T-cell (primary cell): Measurements from ENCODE around the gene DTNBP1. TPM values are rescaled to one million over a fixed set of nuclear protein-coding genes. Genes with fewer than 3 reads are reported as not detected.

Source experiments
- ATAC-seq, 4 experiments: fragments of 200-7000 bp in 3 of 4; fragments of 150-1000 bp in 1 of 4; cut with Tn5 transposase; replicated peaks in 1 of 4; 1 replicate in 3 of 4; 2 replicates in 1 of 4; pipeline ENCODE4 v1.10.0; 2021; ENCODE audit warnings: moderate library complexity in 3 of 4, mild to moderate bottlenecking in 2 of 4, moderate number of reproducible peaks in 1 of 4
- CTCF ChIA-PET, 2 donors: fragments of 300-600 bp; sonication (Branson Sonifier 250); formaldehyde crosslinking; loops; one replicate each; lab custom pipeline; 2022; ENCODE audit warnings: antibody characterized with exemption in 2 of 2; lab: Charles Lee
- POLR2A ChIA-PET, 2 donors: fragments of 300-600 bp; sonication (Branson Sonifier 250); formaldehyde crosslinking; loops; one replicate each; lab custom pipeline; 2022; ENCODE audit warnings: antibody characterized with exemption in 2 of 2; lab: Charles Lee
- DNase-seq, 35 experiments: peaks; one replicate each; pipeline versions ENCODE4 v3.0.0 to v3.0.0-alpha.2; 2013 to 2023
- H3K27ac ChIP-seq: one replicate; pipeline ENCODE4 v1.5.1; 2013; ENCODE audit warnings: low read length
- H3K27me3 ChIP-seq, 2 experiments: replicated peaks in 1 of 2; 1 replicate in 1 of 2; 2 replicates in 1 of 2; pipeline versions ENCODE4 v1.6.1 to v1.7.0; 2013; ENCODE audit warnings: low read length in 1 of 2, mixed read lengths in 1 of 2; ENCODE audit not compliant: control insufficient read depth in 2 of 2, insufficient read depth in 2 of 2; ENCODE audit errors: extremely low read depth in 1 of 2
- H3K36me3 ChIP-seq, 2 donors: 1 replicate in 1 of 2; 2 replicates in 1 of 2; pipeline versions ENCODE4 v1.6.1 to v1.7.0; 2013; ENCODE audit warnings: low read length in 1 of 2; ENCODE audit not compliant: control insufficient read depth in 2 of 2, insufficient read depth in 1 of 2; ENCODE audit errors: extremely low read depth in 1 of 2
- H3K4me1 ChIP-seq, 2 experiments: 1 replicate in 1 of 2; 2 replicates in 1 of 2; pipeline versions ENCODE4 v1.6.1 to v1.7.0; 2013; ENCODE audit warnings: low read length in 2 of 2, mixed read lengths in 1 of 2; ENCODE audit not compliant: insufficient read depth in 2 of 2, control insufficient read depth in 1 of 2; ENCODE audit errors: extremely low read depth in 1 of 2
- H3K4me3 ChIP-seq, 2 donors: 1 replicate in 1 of 2; 2 replicates in 1 of 2; pipeline versions ENCODE4 v1.5.1 to v1.7.0; 2013; ENCODE audit warnings: mild to moderate bottlenecking in 2 of 2, low read length in 1 of 2, moderate library complexity in 1 of 2; ENCODE audit not compliant: control insufficient read depth in 1 of 2; ENCODE audit errors: extremely low read depth in 1 of 2
- H3K9me3 ChIP-seq: 2 replicates; pipeline ENCODE4 v1.7.0; 2013
- H3K27ac Mint-ChIP-seq, 2 donors: one replicate each; pipeline ENCODE4 v1.8.0; 2020 to 2021; ENCODE audit warnings: mild to moderate bottlenecking in 2 of 2, mixed read lengths in 2 of 2
- H3K27me3 Mint-ChIP-seq, 2 donors: one replicate each; pipeline ENCODE4 v1.8.0; 2021 to 2022; ENCODE audit warnings: mixed read lengths in 2 of 2
- H3K36me3 Mint-ChIP-seq: one replicate; pipeline ENCODE4 v1.8.0; 2021; ENCODE audit warnings: mixed read lengths
- H3K4me1 Mint-ChIP-seq, 3 donors: one replicate each; pipeline ENCODE4 v1.8.0; 2020 to 2022; ENCODE audit warnings: mixed read lengths in 3 of 3, mild to moderate bottlenecking in 1 of 3
- H3K4me3 Mint-ChIP-seq, 3 donors: one replicate each; pipeline ENCODE4 v1.8.0; 2020 to 2022; ENCODE audit warnings: mild to moderate bottlenecking in 3 of 3, mixed read lengths in 3 of 3, moderate library complexity in 3 of 3
- H3K9me3 Mint-ChIP-seq, 3 donors: one replicate each; pipeline ENCODE4 v1.8.0; 2020 to 2022; ENCODE audit warnings: mixed read lengths in 3 of 3
- WGBS: methylation state at CpG from one replicate; pipeline ENCODE4 v1.1.5; 2013; ENCODE audit warnings: missing lambda C conversion rate; ENCODE audit not compliant: insufficient coverage; 5-methylcytosine and 5-hydroxymethylcytosine counted together
- total RNA-seq, 35 experiments: library from RNA in 6 of 35; stranded (reverse) in 6 of 35; fragments of 120-200 nt in 1 of 35; gene quantifications; one replicate each; pipeline versions ENCODE4 v1.2.1 to v1.2.4 and lab custom pipeline; 2013 to 2026

The DTNBP1 gene
- total RNA-seq, 5 donors from 2014 or later (not counting 1 experiment from before 2014, with no cell fraction given) = 18.7 to 25.4 (median 19.9) TPM

GRCh38 chr6:15526212-15526701, 136.6 kb downstream of the DTNBP1 start:
- ATAC-seq (no peak), DNase-seq (no peak)
- Histone ChIP-seq H3K4me1 (no peaks in the 10 kb centered on the region), H3K36me3 (peaks cover 17 to 54% of the 10 kb centered on the region in 2 donors), H3K27ac (no peak overlapping the region), H3K9me3 (no peaks in the 10 kb centered on the region), H3K4me3 (no peak overlapping the region), H3K27me3 (no peaks in the 10 kb centered on the region)
- Mint-ChIP-seq H3K27ac (no peak overlapping the region), H3K36me3 (peaks cover 90% of the 10 kb centered on the region), H3K4me3 (no peak overlapping the region), H3K4me1 (peaks cover 20 to 28% (median 27%) of the 10 kb centered on the region in 3 donors), H3K9me3 (peaks cover 3 to 13% (median 8%) of the 10 kb centered on the region in 3 donors), H3K27me3 (no peaks in the 10 kb centered on the region)
- POLR2A ChIA-PET = no interaction called here
- CTCF ChIA-PET = no interaction called here
- 85% methylated on average over 11 of the region's 13 CpGs for WGBS

- peaks cover 89% of the 10 kb centered on the region for H3K36me3 Mint-ChIP-seq
- Histone ChIP-seq H3K4me1 (no peaks in the 10 kb centered on the region), H3K36me3 (peaks cover 17 to 56% of the 10 kb centered on the region in 2 donors), H3K27me3 (no peaks in the 10 kb centered on the region), H3K27ac (no peak overlapping the region), H3K4me3 (no peak overlapping the region), H3K9me3 (no peaks in the 10 kb centered on the region)
- H3K27me3 Mint-ChIP-seq = no peaks in the 10 kb centered on the region
- H3K4me1 Mint-ChIP-seq = peaks cover 10 to 21% (median 17%) of the 10 kb centered on the region in 3 donors
- CTCF ChIA-PET = no interaction called here
- peak overlapping the region in 1 of 2 donors; percentile 8 for H3K27ac Mint-ChIP-seq
- peaks cover 3 to 13% (median 8%) of the 10 kb centered on the region in 3 donors for H3K9me3 Mint-ChIP-seq
- ATAC-seq (no peak), DNase-seq (no peak)
- POLR2A ChIA-PET = no interaction called here
- WGBS = 93% methylated on average over 14 of the region's 14 CpGs
- no peak overlapping the region for H3K4me3 Mint-ChIP-seq
These were observed 137.9 kb downstream of the DTNBP1 start for GRCh38 chr6:15524861-15525401.

GRCh38 chr6:15523679-15524630, 138.9 kb downstream of the DTNBP1 start:
- H3K27ac Mint-ChIP-seq = peak overlapping the region in 1 of 2 donors; percentile 17
- H3K27me3 ChIP-seq = no peaks in the 10 kb centered on the region

GRCh38 chr6:15522856-15523529, 139.8 kb downstream of the DTNBP1 start:
- Mint-ChIP-seq H3K9me3 (peaks cover 2 to 13% (median 8%) of the 10 kb centered on the region in 3 donors), H3K36me3 (peaks cover 88% of the 10 kb centered on the region), H3K27me3 (no peaks in the 10 kb centered on the region), H3K4me1 (peaks cover 10 to 21% (median 17%) of the 10 kb centered on the region in 3 donors), H3K27ac (peak overlapping the region in 1 of 2 donors; percentile 52), H3K4me3 (no peak overlapping the region)
- H3K36me3 ChIP-seq = peaks cover 30 to 61% of the 10 kb centered on the region in 2 donors
- 96% methylated on average over 11 of the region's 16 CpGs for WGBS
- ATAC-seq (no peak), DNase-seq (peak in 1 of 35 experiments; percentile 7)
- H3K27me3 ChIP-seq = no peaks in the 10 kb centered on the region
- H3K9me3 ChIP-seq = no peaks in the 10 kb centered on the region
- ChIA-PET CTCF (no interaction called here), POLR2A (no interaction called here)
- H3K27ac ChIP-seq = no peak overlapping the region
- H3K4me3 ChIP-seq = no peak overlapping the region
- H3K4me1 ChIP-seq = no peaks in the 10 kb centered on the region

More at GRCh38 chr6:15523679-15524630, 138.9 kb downstream of the DTNBP1 start:
- H3K9me3 ChIP-seq = no peaks in the 10 kb centered on the region
- H3K4me3 Mint-ChIP-seq = peak overlapping the region in 1 of 3 donors; percentile 20
- no peak for ATAC-seq
- DNase-seq = peak in 1 of 35 experiments; percentile 12
- H3K27ac ChIP-seq = no peak overlapping the region
- H3K36me3 Mint-ChIP-seq = peaks cover 93% of the 10 kb centered on the region
- peaks cover 10 to 21% (median 17%) of the 10 kb centered on the region in 3 donors for H3K4me1 Mint-ChIP-seq
- H3K4me1 ChIP-seq = no peaks in the 10 kb centered on the region
- 97% methylated on average over 9 of the region's 23 CpGs for WGBS
- peaks cover 3 to 13% (median 8%) of the 10 kb centered on the region in 3 donors for H3K9me3 Mint-ChIP-seq
- no peak overlapping the region for H3K4me3 ChIP-seq
- CTCF ChIA-PET = no interaction called here
- H3K36me3 ChIP-seq = peaks cover 25 to 60% of the 10 kb centered on the region in 2 donors
- POLR2A ChIA-PET = no interaction called here
- no peaks in the 10 kb centered on the region for H3K27me3 Mint-ChIP-seq

- ChIA-PET POLR2A (interaction anchor here in 1 of 2 donors (0.6 kb wide), 1 partner anchor 79 kb away, joined by 4 read pairs; no protein-coding TSS in a partner anchor), CTCF (no interaction called here)
- no peak overlapping the region for H3K4me3 ChIP-seq
- no peaks in the 10 kb centered on the region for H3K4me1 ChIP-seq
- no peaks in the 10 kb centered on the region for H3K27me3 ChIP-seq
- peaks cover 88% of the 10 kb centered on the region for H3K36me3 Mint-ChIP-seq
- no peak overlapping the region for H3K4me3 Mint-ChIP-seq
- peak overlapping the region in 1 of 2 donors; percentile 52 for H3K27ac Mint-ChIP-seq
- peaks cover 10 to 21% (median 17%) of the 10 kb centered on the region in 3 donors for H3K4me1 Mint-ChIP-seq
- H3K27me3 Mint-ChIP-seq = no peaks in the 10 kb centered on the region
- 28% methylated on average over 3 of the region's 6 CpGs for WGBS
- peaks cover 0 to 10% (median 2%) of the 10 kb centered on the region in 3 donors for H3K9me3 Mint-ChIP-seq
- H3K27ac ChIP-seq = no peak overlapping the region
- no peaks in the 10 kb centered on the region for H3K9me3 ChIP-seq
- ATAC-seq = no peak
- DNase-seq = peak in 1 of 35 experiments; percentile 21
- peaks cover 33 to 67% of the 10 kb centered on the region in 2 donors for H3K36me3 ChIP-seq
These were observed 140.4 kb downstream of the DTNBP1 start for GRCh38 chr6:15522427-15522826.
